HCT116 (cell line): ENCODE measurements around the gene HEATR5A. TPM values are rescaled to one million over a fixed set of nuclear protein-coding genes. Genes with fewer than 3 reads are reported as not detected.
A peak's percentile ranks its signal among the peaks of the same experiment; 100 is the strongest.

Experiments used
- ATAC-seq: fragments of 200-7000 bp; cut with Tn5 transposase; 2 replicates; pipeline ENCODE4 v1.9.1; 2020; ENCODE audit warnings: mild to moderate bottlenecking, moderate library complexity
- BruUV-seq: library from RNA; stranded (reverse); fragments of 400-500 nt; replicated peaks from 2 replicates; lab custom pipeline; 2021; lab: Mats Ljungman, UMichigan
- CTCF ChIA-PET: fragments of 300-600 bp; sonication (Branson Sonifier 250); formaldehyde crosslinking; loops from one replicate; lab custom pipeline; 2021; ENCODE audit warnings: antibody characterized with exemption; lab: Charles Lee
- POLR2A ChIA-PET: fragments of 300-600, 350-600 bp; sonication (Branson Sonifier 250); formaldehyde crosslinking; loops from one replicate; lab custom pipeline; 2021; ENCODE audit warnings: antibody characterized with exemption; lab: Charles Lee
- RAD21 ChIA-PET, 2 experiments: fragments of 300-600 bp; sonication (Branson Sonifier 250); formaldehyde crosslinking; loops; one replicate each; lab custom pipeline; 2023; ENCODE audit warnings: low total read pairs in 2 of 2; ENCODE audit not compliant: uncharacterized antibody in 2 of 2, unreplicated experiment in 2 of 2, low non-redundant PET in 1 of 2; lab: Charles Lee
- DNase-seq: peaks from one replicate; pipeline ENCODE4 v3.0.0-alpha.2; 2010; ENCODE audit warnings: low read depth, low spot score
- H2AFZ ChIP-seq: fragments of 200-600 bp; shearing (Covaris generic), sonication (generic); 2 replicates; pipeline ENCODE4 v1.6.1; 2017; ENCODE audit warnings: low read depth, mixed run types, mixed read lengths, antibody characterized with exemption, low read length; ENCODE audit not compliant: poor library complexity, severe bottlenecking
- H3K27ac ChIP-seq: 2 replicates; pipeline ENCODE4 v1.5.1; 2012; ENCODE audit warnings: low read depth, low read length
- H3K27me3 ChIP-seq: fragments of 200-600 bp; sonication (generic); 2 replicates; pipeline ENCODE4 v1.6.1; 2016; ENCODE audit warnings: mixed run types, low read length, mixed read lengths; ENCODE audit not compliant: insufficient read depth
- H3K36me3 ChIP-seq, 2 experiments: fragments of 200-500 bp in 1 of 2; fragments of 200-600 bp in 1 of 2; sonication (Bioruptor generic) in 1 of 2; sonication (generic) in 1 of 2; 2 replicates each; pipeline versions ENCODE4 v1.5.1 to v1.6.1; 2014 to 2016; ENCODE audit warnings: low read length in 2 of 2, inconsistent platforms in 1 of 2, mixed read lengths in 1 of 2, mixed run types in 1 of 2; ENCODE audit not compliant: insufficient read depth in 2 of 2, control insufficient read depth in 1 of 2
- H3K4me1 ChIP-seq, 2 experiments: fragments of 200-600 bp in 1 of 2; sonication (generic) in 1 of 2; 2 replicates each; pipeline versions ENCODE4 v1.5.1 to v1.6.1; 2012 to 2017; ENCODE audit warnings: low read length in 2 of 2, inconsistent platforms in 1 of 2, mild to moderate bottlenecking in 1 of 2, mixed read lengths in 1 of 2, mixed run types in 1 of 2, moderate library complexity in 1 of 2; ENCODE audit not compliant: insufficient read depth in 2 of 2, control insufficient read depth in 1 of 2
- H3K4me2 ChIP-seq: fragments of 200-600 bp; sonication (generic); 2 replicates; pipeline ENCODE4 v1.6.1; 2017; ENCODE audit warnings: mixed run types, low read length, mixed read lengths
- H3K4me3 ChIP-seq, 2 experiments: fragments of 200-600 bp in 1 of 2; sonication (generic) in 1 of 2; replicated peaks in 1 of 2; 2 replicates each; pipeline ENCODE4 v1.5.1; 2011 to 2016; ENCODE audit warnings: low read length in 2 of 2, control low read depth in 1 of 2, low read depth in 1 of 2, mild to moderate bottlenecking in 1 of 2, mixed read lengths in 1 of 2, mixed run types in 1 of 2
- H3K79me2 ChIP-seq: fragments of 200-600 bp; sonication (generic); 2 replicates; pipeline ENCODE4 v1.6.1; 2017; ENCODE audit warnings: mild to moderate bottlenecking, mixed run types, low read length, moderate library complexity, mixed read lengths; ENCODE audit not compliant: insufficient read depth
- H3K9ac ChIP-seq: fragments of 200-600 bp; sonication (generic); 2 replicates; pipeline ENCODE4 v1.6.1; 2016; ENCODE audit warnings: low read length, mixed read lengths
- H3K9me2 ChIP-seq: fragments of 200-600 bp; sonication (generic), shearing (Covaris generic); 2 replicates; pipeline ENCODE4 v1.6.1; 2017; ENCODE audit warnings: mixed run types, mild to moderate bottlenecking, moderate library complexity; ENCODE audit not compliant: insufficient read depth
- H3K9me3 ChIP-seq, 2 experiments: fragments of 200-500 bp in 1 of 2; fragments of 200-600 bp in 1 of 2; sonication (Bioruptor generic) in 1 of 2; sonication (generic) in 1 of 2; 2 replicates each; pipeline ENCODE4 v1.6.1; 2014 to 2017; ENCODE audit warnings: low read length in 2 of 2, mixed read lengths in 2 of 2, inconsistent platforms in 1 of 2, low read depth in 1 of 2, mild to moderate bottlenecking in 1 of 2, mixed run types in 1 of 2, moderate library complexity in 1 of 2; ENCODE audit not compliant: control insufficient read depth in 1 of 2, insufficient read depth in 1 of 2
- H4K20me1 ChIP-seq: fragments of 200-600 bp; sonication (generic), shearing (Covaris generic); 2 replicates; pipeline ENCODE4 v1.6.1; 2017; ENCODE audit warnings: mixed run types, mild to moderate bottlenecking, moderate library complexity; ENCODE audit not compliant: insufficient read depth
- ATF3 ChIP-seq: IDR thresholded peaks from 2 replicates; pipeline ENCODE4 v1.6.1; 2012
- CBX3 ChIP-seq: IDR thresholded peaks from 2 replicates; pipeline ENCODE4 v1.6.1; 2012; ENCODE audit warnings: low read depth
- CTCF ChIP-seq, 3 experiments: fragments of 200-600 bp in 1 of 3; sonication (generic) in 1 of 3; IDR thresholded peaks in 2 of 3; conservative IDR thresholded peaks in 1 of 3; 2 replicates each; pipeline ENCODE4 v1.5.1; 2012 to 2017; ENCODE audit warnings: low read depth in 2 of 3, low read length in 2 of 3, antibody characterized with exemption in 1 of 3, borderline replicate concordance in 1 of 3, control low read depth in 1 of 3, mild to moderate bottlenecking in 1 of 3, mixed read lengths in 1 of 3, mixed run types in 1 of 3, moderate library complexity in 1 of 3; ENCODE audit not compliant: insufficient read depth in 1 of 3
- EGR1 ChIP-seq: IDR thresholded peaks from 2 replicates; pipeline ENCODE4 v1.6.1; 2012; ENCODE audit warnings: low read depth
- FOSL1 ChIP-seq: IDR thresholded peaks from 2 replicates; pipeline ENCODE4 v1.6.1; 2012; ENCODE audit warnings: low read depth
- MAX ChIP-seq: IDR thresholded peaks from 2 replicates; pipeline ENCODE4 v1.6.1; 2012
- POLR2A ChIP-seq: IDR thresholded peaks from 2 replicates; pipeline ENCODE4 v1.7.0; 2011; ENCODE audit warnings: borderline replicate concordance; ENCODE audit not compliant: insufficient read depth, insufficient read length; ENCODE audit errors: extremely low read depth
- RAD21 ChIP-seq: IDR thresholded peaks from 2 replicates; pipeline ENCODE4 v1.6.1; 2012; ENCODE audit warnings: low read depth, mild to moderate bottlenecking
- SRF ChIP-seq: IDR thresholded peaks from 2 replicates; pipeline ENCODE4 v1.6.1; 2012; ENCODE audit warnings: low read depth
- TCF7L2 ChIP-seq: IDR thresholded peaks from 2 replicates; pipeline ENCODE4 v1.7.0; 2011; ENCODE audit warnings: borderline replicate concordance, inconsistent platforms; ENCODE audit not compliant: insufficient read depth, insufficient read length; ENCODE audit errors: extremely low read depth
- ZBTB33 ChIP-seq: IDR thresholded peaks from 2 replicates; pipeline ENCODE4 v1.6.1; 2011; ENCODE audit warnings: mild to moderate bottlenecking, low read length, moderate library complexity; ENCODE audit not compliant: insufficient replicate concordance; ENCODE audit errors: extremely low read depth
- intact Hi-C: fragments of 100-400 bp; cut with micrococcal nuclease; formaldehyde crosslinking; loops from 2 replicates; pipeline ENCODE4 v1.10.0; 2022
- total RNA-seq: library from RNA; stranded (reverse); gene quantifications from one replicate; pipeline ENCODE4 v1.2.1, GENCODE V29; 2021; ENCODE audit not compliant: unreplicated experiment

The HEATR5A gene
- total RNA-seq, 1 experiment from 2014 or later: 20.9 TPM

- TF ChIP-seq ZBTB33 (no peak), FOSL1 (no peak), POLR2A (no peak), CBX3 (no peak), ATF3 (no peak), TCF7L2 (no peak)
These were observed 148.7 kb downstream of the HEATR5A start (continued) for GRCh38 chr14:31271648-31272047.

- H3K4me1 ChIP-seq: peaks cover 0 to 14% of the 10 kb centered on the region in 2 experiments; a peak in 2 of 4 replicates
- no peak overlapping the region for H3K9ac ChIP-seq
- H4K20me1 ChIP-seq: no peaks in the 10 kb centered on the region
- TF ChIP-seq EGR1: no peak
- TF ChIP-seq SRF: no peak
- TF ChIP-seq CTCF (IDR thresholded peaks at IDR 0.05 in 2 of 3, conservative IDR thresholded peaks at IDR 0.05 in 1 of 3; ENCODE audit: borderline replicate concordance in 1 of 3, insufficient read depth in 1 of 3, low read depth in 2 of 3, low read length in 2 of 3): peak in 2 of 3 experiments; percentile 41 to 44; a peak in 3 of 6 replicates
- no peak for TF ChIP-seq RAD21
- no peak for TF ChIP-seq MAX
- ATAC-seq (peak; percentile 76), DNase-seq (no peak)
- no TSS peak for BruUV-seq
- ChIA-PET POLR2A (no interaction called here), RAD21 (interaction anchor here in 1 of 2 experiments (0.6 kb wide), 1 partner anchor 39 kb away, joined by 5 read pairs; no protein-coding TSS in a partner anchor), CTCF (no interaction called here)
- intact Hi-C loops: no loop called here
- no peaks in the 10 kb centered on the region for H3K9me2 ChIP-seq
- H2AFZ ChIP-seq: no peak overlapping the region
- peaks cover 9 to 12% of the 10 kb centered on the region in 2 experiments; a peak in 2 of 4 replicates for H3K9me3 ChIP-seq
- no peak overlapping the region for H3K27ac ChIP-seq
- H3K79me2 ChIP-seq: no peaks in the 10 kb centered on the region
- H3K4me3 ChIP-seq: no peak overlapping the region
- H3K36me3 ChIP-seq: no peaks in the 10 kb centered on the region
- no peak overlapping the region for H3K4me2 ChIP-seq
- H3K27me3 ChIP-seq: no peaks in the 10 kb centered on the region
These were observed 150.1 kb downstream of the HEATR5A start for GRCh38 chr14:31270196-31270772.
